Stimulated activated effector memory CD8-positive, alpha-beta T cell treated with anti-CD3 and anti-CD28 coated beads, Interleukin-12 subunit alpha, Interleukin-12 subunit beta, amount 100 ng/mL, for 72 hours (primary cell): ENCODE results near the gene ZNF17.
A peak's percentile ranks its signal among the peaks of the same experiment; 100 is the strongest.

Experiments
- ATAC-seq: fragments of 150-1000 bp; cut with Tn5 transposase; 2 replicates; pipeline ENCODE4 v1.10.0; 2021
- DNase-seq, 2 donors: peaks; one replicate each; pipeline ENCODE4 v3.0.0; 2021 to 2022; ENCODE audit warnings: low spot score in 2 of 2
- H3K27ac Mint-ChIP-seq: one replicate; pipeline ENCODE4 v1.8.0; 2022; ENCODE audit warnings: mild to moderate bottlenecking, mixed read lengths
- H3K36me3 Mint-ChIP-seq: one replicate; pipeline ENCODE4 v1.8.0; 2022; ENCODE audit warnings: mild to moderate bottlenecking, mixed read lengths
- H3K4me1 Mint-ChIP-seq: one replicate; pipeline ENCODE4 v1.8.0; 2022; ENCODE audit warnings: mixed read lengths
- H3K4me3 Mint-ChIP-seq: one replicate; pipeline ENCODE4 v1.8.0; 2022; ENCODE audit warnings: mild to moderate bottlenecking, mixed read lengths
- H3K9me3 Mint-ChIP-seq: one replicate; pipeline ENCODE4 v1.8.0; 2022; ENCODE audit warnings: mixed read lengths

The ZNF17 gene

GRCh38 chr19:57395710-57396109 lies 15.3 kb upstream of the ZNF17 start:
- Mint-ChIP-seq H3K36me3 (peaks cover 55% of the 10 kb centered on the region), H3K27ac (no peak overlapping the region), H3K9me3 (peaks cover 35% of the 10 kb centered on the region), H3K4me1 (peaks cover 39% of the 10 kb centered on the region), H3K4me3 (no peak overlapping the region)
- DNase-seq: no peak
- ATAC-seq: no peak

- DNase-seq (no peak), ATAC-seq (no peak)
These were observed 12.1 kb upstream of the ZNF17 start for GRCh38 chr19:57398868-57399267.

GRCh38 chr19:57403737-57404563 lies 7.0 kb upstream of the ZNF17 start:
- H3K36me3 Mint-ChIP-seq: peaks cover 8% of the 10 kb centered on the region
- H3K9me3 Mint-ChIP-seq: peaks cover 8% of the 10 kb centered on the region
- ATAC-seq (no peak), DNase-seq (no peak)
- H3K4me3 Mint-ChIP-seq: no peak overlapping the region
- H3K27ac Mint-ChIP-seq: no peak overlapping the region
- no peaks in the 10 kb centered on the region for H3K4me1 Mint-ChIP-seq

More at GRCh38 chr19:57398868-57399267, 12.1 kb upstream of the ZNF17 start:
- Mint-ChIP-seq H3K4me3 (no peak overlapping the region), H3K36me3 (peaks cover 55% of the 10 kb centered on the region), H3K9me3 (peaks cover 38% of the 10 kb centered on the region), H3K27ac (no peak overlapping the region), H3K4me1 (peaks cover 23% of the 10 kb centered on the region)

- no peak overlapping the region for H3K27ac Mint-ChIP-seq
- no peaks in the 10 kb centered on the region for H3K36me3 Mint-ChIP-seq
- peaks cover 12% of the 10 kb centered on the region for H3K4me1 Mint-ChIP-seq
- no peak overlapping the region for H3K4me3 Mint-ChIP-seq
- ATAC-seq: peak; percentile 55
- peaks cover 2% of the 10 kb centered on the region for H3K9me3 Mint-ChIP-seq
- DNase-seq: peak; percentile 38 to 77
These were observed 4.3 kb upstream of the ZNF17 start for GRCh38 chr19:57406516-57407123.

GRCh38 chr19:57419439-57419838 lies 8.5 kb downstream of the ZNF17 start:
- H3K27ac Mint-ChIP-seq: no peak overlapping the region
- H3K4me1 Mint-ChIP-seq: peaks cover 12% of the 10 kb centered on the region
- ATAC-seq (no peak), DNase-seq (no peak)
- H3K4me3 Mint-ChIP-seq: no peak overlapping the region
- peaks cover 64% of the 10 kb centered on the region for H3K36me3 Mint-ChIP-seq
- peaks cover 29% of the 10 kb centered on the region for H3K9me3 Mint-ChIP-seq

- Mint-ChIP-seq H3K4me1 (peaks cover 2% of the 10 kb centered on the region), H3K4me3 (no peak overlapping the region), H3K9me3 (peaks cover 19% of the 10 kb centered on the region), H3K27ac (no peak overlapping the region), H3K36me3 (peaks cover 48% of the 10 kb centered on the region)
- ATAC-seq (no peak), DNase-seq (no peak)
These were observed 10.1 kb downstream of the ZNF17 start for GRCh38 chr19:57421037-57421436.

- Mint-ChIP-seq H3K27ac (peak overlapping the region; percentile 85), H3K9me3 (peaks cover 6% of the 10 kb centered on the region), H3K36me3 (peaks cover 17% of the 10 kb centered on the region), H3K4me1 (peaks cover 34% of the 10 kb centered on the region), H3K4me3 (peak overlapping the region; percentile 94)
- ATAC-seq (peak; percentile 4), DNase-seq (no peak)
These were observed 23.6 kb downstream of the ZNF17 start for GRCh38 chr19:57434386-57435061.

- peaks cover 17% of the 10 kb centered on the region for H3K36me3 Mint-ChIP-seq
These were observed 24.4 kb downstream of the ZNF17 start, which contains the start of gene ZNF749 for GRCh38 chr19:57435062-57435978. Gene ZNF749, plus strand, starts transcription at chr19:57435325. Its CDS starts 254 bp downstream, at chr19:57435579.

GRCh38 chr19:57436417-57436816 lies 25.5 kb downstream of the ZNF17 start:
- peaks cover 52% of the 10 kb centered on the region for H3K4me1 Mint-ChIP-seq
- H3K9me3 Mint-ChIP-seq: peaks cover 18% of the 10 kb centered on the region
- no peak for DNase-seq
- H3K36me3 Mint-ChIP-seq: peaks cover 17% of the 10 kb centered on the region
- no peak for ATAC-seq
- H3K4me3 Mint-ChIP-seq: peak overlapping the region; percentile 94
- H3K27ac Mint-ChIP-seq: peak overlapping the region; percentile 85

More at GRCh38 chr19:57435062-57435978, 24.4 kb downstream of the ZNF17 start, which contains the start of gene ZNF749:
- Mint-ChIP-seq H3K9me3 (peaks cover 11% of the 10 kb centered on the region), H3K4me3 (peak within 1 kb of the TSS; percentile 94), H3K4me1 (peaks cover 42% of the 10 kb centered on the region), H3K27ac (peak within 1 kb of the TSS; percentile 85)
- DNase-seq (peak; percentile 86 to 96), ATAC-seq (peak; percentile 99)

- peaks cover 57% of the 10 kb centered on the region for H3K4me1 Mint-ChIP-seq
- peaks cover 27% of the 10 kb centered on the region for H3K9me3 Mint-ChIP-seq
- peaks cover 28% of the 10 kb centered on the region for H3K36me3 Mint-ChIP-seq
- DNase-seq (no peak), ATAC-seq (no peak)
- H3K4me3 Mint-ChIP-seq: no peak overlapping the region
- no peak overlapping the region for H3K27ac Mint-ChIP-seq
These were observed 27.0 kb downstream of the ZNF17 start for GRCh38 chr19:57437931-57438330.

- Mint-ChIP-seq H3K27ac (no peak overlapping the region), H3K4me1 (peaks cover 59% of the 10 kb centered on the region), H3K36me3 (peaks cover 38% of the 10 kb centered on the region), H3K4me3 (no peak overlapping the region), H3K9me3 (peaks cover 29% of the 10 kb centered on the region)
- ATAC-seq (no peak), DNase-seq (no peak)
These were observed 28.0 kb downstream of the ZNF17 start for GRCh38 chr19:57438925-57439324.

GRCh38 chr19:57441979-57442752 lies 31.2 kb downstream of the ZNF17 start:
- ATAC-seq: no peak
- DNase-seq: no peak
- Mint-ChIP-seq H3K9me3 (peaks cover 38% of the 10 kb centered on the region), H3K4me1 (peaks cover 36% of the 10 kb centered on the region), H3K4me3 (no peak overlapping the region), H3K27ac (no peak overlapping the region), H3K36me3 (peaks cover 37% of the 10 kb centered on the region)

GRCh38 chr19:57443121-57443696 lies 32.2 kb downstream of the ZNF17 start:
- ATAC-seq (no peak), DNase-seq (no peak)
- H3K27ac Mint-ChIP-seq: no peak overlapping the region
- peaks cover 38% of the 10 kb centered on the region for H3K9me3 Mint-ChIP-seq
- peaks cover 36% of the 10 kb centered on the region for H3K36me3 Mint-ChIP-seq
- H3K4me3 Mint-ChIP-seq: no peak overlapping the region
- H3K4me1 Mint-ChIP-seq: peaks cover 35% of the 10 kb centered on the region

- no peak for DNase-seq
- ATAC-seq: no peak
- H3K4me1 Mint-ChIP-seq: no peaks in the 10 kb centered on the region
- peaks cover 28% of the 10 kb centered on the region for H3K9me3 Mint-ChIP-seq
- no peak overlapping the region for H3K27ac Mint-ChIP-seq
- H3K4me3 Mint-ChIP-seq: no peak overlapping the region
- H3K36me3 Mint-ChIP-seq: no peaks in the 10 kb centered on the region
These were observed 41.3 kb downstream of the ZNF17 start for GRCh38 chr19:57452307-57452706.
